Measurements from ENCODE around the gene SRGAP2B.
"Not testable (repeated sequence)": the region's sequence is repeated elsewhere in the genome, so short reads cannot be mapped to it uniquely, and the experiment has no call there.

Gene SRGAP2B

DNA sequence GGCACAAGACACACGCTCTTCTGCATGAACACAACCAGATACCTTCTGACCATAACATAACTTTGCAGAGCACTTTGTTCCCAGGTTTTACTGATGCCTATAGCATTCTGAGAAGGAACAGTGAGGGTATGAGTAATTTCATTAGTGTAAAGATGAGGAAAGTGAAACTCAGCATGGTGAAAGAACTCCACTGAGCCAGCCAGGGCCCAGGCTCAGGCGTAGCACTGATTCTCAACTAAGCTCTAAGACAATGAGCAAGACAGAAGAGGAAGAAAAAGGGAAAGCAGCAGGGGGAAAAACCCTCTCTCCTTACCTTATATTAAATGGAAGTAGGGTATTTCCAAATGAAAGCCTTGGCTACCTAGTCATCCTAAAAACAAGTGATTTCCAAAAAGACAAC lies 155.1 kb downstream of the SRGAP2B start:
- H3K36me3 ChIP-seq (ENCODE audit: control insufficient read depth in 2 of 2, insufficient read depth in 1 of 2, low read length in 2 of 2); POLR2A ChIA-PET; H3K27ac ChIP-seq (ENCODE audit: extremely low read depth, low read depth, low read length); CTCF ChIA-PET; H3K4me3 ChIP-seq (ENCODE audit: low read depth, low read length); H3K9me3 ChIP-seq (ENCODE audit: control insufficient read depth, insufficient read depth, low read depth, low read length); H3K4me1 ChIP-seq (ENCODE audit: control insufficient read depth, insufficient read depth, low read length): not testable (repeated sequence)

DNA sequence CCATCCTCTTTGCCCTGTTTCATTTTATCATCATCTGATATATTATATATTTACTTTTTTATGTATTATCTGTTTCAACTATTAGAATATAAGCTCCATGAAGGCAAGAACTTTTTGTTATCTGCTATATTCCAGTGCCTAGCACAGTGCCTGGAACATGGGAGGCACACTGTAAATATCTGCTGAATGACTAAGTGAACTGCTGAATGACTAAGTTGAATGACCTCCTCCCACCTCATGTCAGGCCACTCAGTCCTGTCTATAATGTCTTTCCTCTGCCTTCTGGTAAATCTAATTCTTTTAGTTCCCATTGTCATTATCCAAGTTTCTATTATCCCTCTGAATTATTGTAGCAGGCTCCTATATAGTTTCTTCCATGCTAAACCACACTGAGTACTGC lies 156.5 kb downstream of the SRGAP2B start:
- H3K4me3 ChIP-seq (ENCODE audit: low read depth, low read length); H3K4me1 ChIP-seq (ENCODE audit: control insufficient read depth, insufficient read depth, low read length); POLR2A ChIA-PET; CTCF ChIA-PET; H3K27ac ChIP-seq (ENCODE audit: extremely low read depth, low read depth, low read length); H3K36me3 ChIP-seq (ENCODE audit: control insufficient read depth in 2 of 2, insufficient read depth in 1 of 2, low read length in 2 of 2); H3K9me3 ChIP-seq (ENCODE audit: control insufficient read depth, insufficient read depth, low read depth, low read length): not testable (repeated sequence)

DNA sequence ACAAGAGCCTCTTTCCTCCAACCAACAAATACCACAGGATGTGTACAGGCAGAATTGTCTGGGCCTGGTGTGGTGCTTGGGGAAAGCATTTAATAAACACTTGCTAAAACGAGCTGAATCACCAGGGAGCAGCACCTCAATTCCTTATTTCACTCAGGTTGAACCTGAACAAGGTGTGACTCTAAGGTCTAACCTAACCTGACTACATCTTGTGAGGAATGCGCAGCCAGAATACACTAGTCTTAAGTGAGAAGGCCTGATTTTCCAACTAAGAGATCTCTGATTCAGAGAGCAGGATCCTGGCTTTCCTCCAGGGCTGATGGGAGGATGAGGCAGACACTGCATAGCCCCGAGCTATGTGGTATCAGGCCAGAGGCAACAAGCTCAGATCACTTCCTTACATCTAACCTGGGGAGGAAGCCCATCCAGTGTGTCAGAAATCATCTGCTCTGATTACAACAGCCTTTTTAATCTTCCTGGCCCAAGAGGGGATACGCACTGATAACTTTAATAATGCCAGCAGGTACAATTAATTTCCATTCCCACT lies 158.9 kb downstream of the SRGAP2B start:
- H3K27ac ChIP-seq (ENCODE audit: extremely low read depth, low read depth, low read length); H3K9me3 ChIP-seq (ENCODE audit: control insufficient read depth, insufficient read depth, low read depth, low read length); H3K4me3 ChIP-seq (ENCODE audit: low read depth, low read length); H3K36me3 ChIP-seq (ENCODE audit: control insufficient read depth in 2 of 2, insufficient read depth in 1 of 2, low read length in 2 of 2); CTCF ChIA-PET; H3K4me1 ChIP-seq (ENCODE audit: control insufficient read depth, insufficient read depth, low read length); POLR2A ChIA-PET: not testable (repeated sequence)

DNA sequence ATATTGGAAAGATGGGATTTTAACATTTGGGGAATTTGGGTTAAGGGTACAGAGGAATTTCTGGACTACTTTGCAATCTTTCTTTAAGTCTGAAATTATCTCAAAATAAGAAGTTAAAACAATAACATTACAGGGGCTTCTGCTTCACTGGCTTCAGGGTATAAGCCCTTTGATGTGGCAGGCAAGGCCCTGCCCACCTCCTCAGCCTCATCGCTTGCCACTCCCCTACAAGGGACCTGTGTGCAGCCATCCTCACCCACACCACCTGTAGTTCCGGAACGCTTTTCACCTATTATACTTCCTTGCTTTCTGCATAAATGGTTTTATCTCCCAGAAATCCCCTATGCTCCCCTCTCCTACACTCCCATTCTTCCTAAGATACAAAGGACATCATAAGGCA lies 159.8 kb downstream of the SRGAP2B start:
- H3K36me3 ChIP-seq (ENCODE audit: control insufficient read depth in 2 of 2, insufficient read depth in 1 of 2, low read length in 2 of 2); CTCF ChIA-PET; POLR2A ChIA-PET; H3K4me1 ChIP-seq (ENCODE audit: control insufficient read depth, insufficient read depth, low read length); H3K4me3 ChIP-seq (ENCODE audit: low read depth, low read length); H3K27ac ChIP-seq (ENCODE audit: extremely low read depth, low read depth, low read length); H3K9me3 ChIP-seq (ENCODE audit: control insufficient read depth, insufficient read depth, low read depth, low read length): not testable (repeated sequence)

DNA sequence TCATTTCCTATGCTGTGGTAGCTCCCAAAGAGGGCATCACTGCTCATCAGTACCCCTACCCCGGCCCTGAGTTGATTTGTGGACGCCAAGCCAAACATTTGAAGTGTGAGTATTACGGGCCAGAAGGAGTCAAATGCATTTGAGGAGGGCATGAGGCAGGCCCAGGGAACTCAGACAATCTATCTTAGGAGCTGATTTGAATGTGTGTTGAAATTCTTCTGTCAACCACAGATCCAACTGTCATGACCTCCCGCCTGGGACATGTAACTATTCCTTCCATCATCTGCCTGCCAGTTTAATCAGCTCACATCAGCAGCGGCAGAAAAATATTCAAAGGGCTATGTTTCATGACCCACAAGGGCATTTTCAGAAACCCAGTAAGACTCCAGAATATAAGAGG lies 162.1 kb downstream of the SRGAP2B start:
- CTCF ChIA-PET; H3K36me3 ChIP-seq (ENCODE audit: control insufficient read depth in 2 of 2, insufficient read depth in 1 of 2, low read length in 2 of 2); H3K4me3 ChIP-seq (ENCODE audit: low read depth, low read length); H3K27ac ChIP-seq (ENCODE audit: extremely low read depth, low read depth, low read length); H3K4me1 ChIP-seq (ENCODE audit: control insufficient read depth, insufficient read depth, low read length); H3K9me3 ChIP-seq (ENCODE audit: control insufficient read depth, insufficient read depth, low read depth, low read length); POLR2A ChIA-PET: not testable (repeated sequence)

DNA sequence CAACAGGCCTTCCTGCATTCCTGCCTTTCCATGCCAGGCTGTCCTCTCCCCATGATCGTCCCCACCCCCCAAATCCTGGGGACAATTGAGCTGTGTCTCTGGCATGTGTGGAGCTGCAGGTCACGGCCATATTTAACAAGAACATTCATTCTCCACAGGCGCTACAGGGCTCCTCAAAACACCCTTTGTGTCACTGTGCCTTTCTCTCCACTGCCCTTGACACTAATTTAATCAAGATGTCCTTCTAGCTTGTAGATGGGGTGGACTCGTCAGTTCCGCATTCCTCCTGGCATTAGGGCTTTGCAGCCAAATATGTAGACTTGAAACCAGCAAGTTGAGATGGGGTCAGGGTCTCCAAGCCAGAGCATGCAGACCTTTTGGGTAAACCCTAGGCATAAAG lies 163.0 kb downstream of the SRGAP2B start:
- POLR2A ChIA-PET; CTCF ChIA-PET; H3K4me1 ChIP-seq (ENCODE audit: control insufficient read depth, insufficient read depth, low read length); H3K4me3 ChIP-seq (ENCODE audit: low read depth, low read length); H3K9me3 ChIP-seq (ENCODE audit: control insufficient read depth, insufficient read depth, low read depth, low read length); H3K36me3 ChIP-seq (ENCODE audit: control insufficient read depth in 2 of 2, insufficient read depth in 1 of 2, low read length in 2 of 2); H3K27ac ChIP-seq (ENCODE audit: extremely low read depth, low read depth, low read length): not testable (repeated sequence)

DNA sequence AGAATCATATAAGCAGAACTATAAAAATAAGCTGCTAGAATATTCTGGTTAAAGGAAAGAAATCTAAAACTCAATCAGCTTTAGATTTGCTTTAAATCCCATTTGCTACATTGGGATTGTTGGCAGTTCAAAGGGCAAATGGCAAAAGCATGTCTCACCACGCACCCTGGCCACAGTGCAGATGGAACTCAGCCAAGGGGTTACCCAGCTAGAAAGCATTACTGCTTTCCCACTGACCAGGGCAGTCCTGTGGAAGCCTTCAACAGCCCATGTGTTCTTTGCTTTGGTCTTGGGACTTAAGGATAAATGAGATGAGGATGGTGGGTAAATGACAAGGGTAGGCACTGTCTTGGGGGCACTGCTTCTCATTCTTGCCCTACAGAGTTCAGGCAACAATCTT lies 163.6 kb downstream of the SRGAP2B start:
- H3K4me3 ChIP-seq (ENCODE audit: low read depth, low read length); H3K27ac ChIP-seq (ENCODE audit: extremely low read depth, low read depth, low read length); CTCF ChIA-PET; H3K4me1 ChIP-seq (ENCODE audit: control insufficient read depth, insufficient read depth, low read length); POLR2A ChIA-PET; H3K36me3 ChIP-seq (ENCODE audit: control insufficient read depth in 2 of 2, insufficient read depth in 1 of 2, low read length in 2 of 2); H3K9me3 ChIP-seq (ENCODE audit: control insufficient read depth, insufficient read depth, low read depth, low read length): not testable (repeated sequence)

DNA sequence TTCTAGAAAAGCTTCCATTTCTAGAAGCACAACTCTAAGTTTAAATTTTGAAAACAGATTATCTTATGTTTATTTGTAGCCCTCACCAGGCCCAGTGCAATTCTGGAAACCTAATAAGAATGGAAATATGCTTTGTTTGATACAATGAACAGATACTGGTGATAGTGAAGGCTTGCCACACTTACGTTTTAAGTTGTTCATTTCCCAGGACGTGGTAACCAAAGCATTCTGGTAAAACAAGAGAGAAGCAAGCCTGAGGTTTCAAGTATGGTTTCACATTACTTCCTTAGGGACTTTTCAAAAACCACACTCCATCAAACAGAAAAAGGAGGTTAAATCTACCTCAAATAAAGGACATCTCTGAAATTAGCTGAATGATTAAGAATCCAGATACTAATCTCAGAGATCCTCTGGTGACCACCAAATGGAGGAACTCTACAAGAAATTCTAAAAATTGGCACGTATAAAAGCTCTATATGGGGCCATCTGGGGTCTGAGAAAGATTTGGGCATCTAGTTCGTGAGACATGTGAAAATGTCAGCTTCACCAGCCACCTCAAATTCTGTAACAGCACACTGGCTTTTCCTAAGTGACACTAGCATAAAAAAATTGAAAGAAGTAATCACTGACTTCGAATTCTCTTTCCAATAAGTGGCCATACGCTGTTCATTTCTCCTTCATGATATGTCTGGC lies 164.9 kb downstream of the SRGAP2B start:
- H3K4me3 ChIP-seq (ENCODE audit: low read depth, low read length); H3K9me3 ChIP-seq (ENCODE audit: control insufficient read depth, insufficient read depth, low read depth, low read length); H3K4me1 ChIP-seq (ENCODE audit: control insufficient read depth, insufficient read depth, low read length); H3K27ac ChIP-seq (ENCODE audit: extremely low read depth, low read depth, low read length); H3K36me3 ChIP-seq (ENCODE audit: control insufficient read depth in 2 of 2, insufficient read depth in 1 of 2, low read length in 2 of 2); CTCF ChIA-PET; POLR2A ChIA-PET: not testable (repeated sequence)

DNA sequence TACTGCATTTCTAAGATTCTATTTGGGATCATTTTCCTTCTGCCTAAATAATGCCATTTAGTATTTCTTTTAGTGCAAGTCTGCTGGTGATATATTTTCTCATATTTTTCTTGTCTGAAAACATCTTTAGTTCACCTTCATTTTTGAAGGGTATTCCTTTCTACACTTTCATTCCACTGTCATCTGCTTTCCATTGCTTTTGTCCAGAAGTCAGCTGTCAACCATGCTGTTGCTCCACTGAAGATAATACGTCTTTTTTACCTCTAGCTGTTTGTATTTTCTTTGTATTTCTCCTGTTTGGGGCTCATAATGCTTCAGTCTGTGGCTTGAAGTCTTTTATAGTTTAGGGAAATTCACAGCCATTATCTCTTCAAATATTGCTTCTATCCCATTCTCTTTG lies 167.8 kb downstream of the SRGAP2B start:
- CTCF ChIA-PET; H3K9me3 ChIP-seq (ENCODE audit: control insufficient read depth, insufficient read depth, low read depth, low read length); POLR2A ChIA-PET; H3K36me3 ChIP-seq (ENCODE audit: control insufficient read depth in 2 of 2, insufficient read depth in 1 of 2, low read length in 2 of 2); H3K4me1 ChIP-seq (ENCODE audit: control insufficient read depth, insufficient read depth, low read length); H3K4me3 ChIP-seq (ENCODE audit: low read depth, low read length); H3K27ac ChIP-seq (ENCODE audit: extremely low read depth, low read depth, low read length): not testable (repeated sequence)

DNA sequence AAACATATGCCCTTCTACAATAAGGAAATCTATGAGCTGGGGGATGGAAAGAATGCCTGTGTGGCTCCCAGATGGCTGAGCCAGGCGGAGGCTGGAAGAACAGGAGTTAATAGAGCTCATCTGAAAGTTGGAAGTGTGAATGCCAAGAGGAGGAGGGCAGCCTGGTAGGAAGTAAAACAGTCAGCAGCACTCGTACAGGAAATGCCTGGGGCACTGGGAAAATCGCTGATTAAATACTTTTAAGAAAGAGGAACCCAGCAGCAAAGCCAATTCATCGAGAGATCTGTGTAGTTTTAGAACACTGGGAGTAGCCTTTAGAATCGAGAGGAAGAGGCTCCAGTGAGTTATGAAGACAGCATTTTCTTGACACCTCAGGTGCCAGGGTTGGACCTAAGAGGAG lies 171.5 kb downstream of the SRGAP2B start:
- H3K4me1 ChIP-seq (ENCODE audit: control insufficient read depth, insufficient read depth, low read length); H3K4me3 ChIP-seq (ENCODE audit: low read depth, low read length); H3K27ac ChIP-seq (ENCODE audit: extremely low read depth, low read depth, low read length); POLR2A ChIA-PET; CTCF ChIA-PET; H3K9me3 ChIP-seq (ENCODE audit: control insufficient read depth, insufficient read depth, low read depth, low read length); H3K36me3 ChIP-seq (ENCODE audit: control insufficient read depth in 2 of 2, insufficient read depth in 1 of 2, low read length in 2 of 2): not testable (repeated sequence)

DNA sequence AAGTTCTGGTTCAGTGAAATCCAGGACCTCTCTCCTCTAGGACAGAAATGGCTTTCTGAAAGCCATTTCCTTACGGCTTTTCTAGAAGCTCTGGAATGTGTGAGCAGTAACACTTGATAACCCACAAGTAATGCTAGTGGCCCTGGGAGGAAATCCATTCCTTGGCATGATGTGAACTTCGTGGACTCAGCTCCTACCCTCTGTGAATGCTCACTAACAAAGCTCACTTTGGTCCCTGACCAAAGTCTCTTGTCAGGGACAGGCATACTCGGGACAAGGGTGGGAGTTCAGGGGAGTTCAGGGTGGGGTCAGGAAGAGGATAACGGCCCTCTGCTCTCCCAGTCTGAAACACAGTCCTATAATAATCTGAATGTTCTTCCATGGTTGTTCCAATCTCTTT lies 172.3 kb downstream of the SRGAP2B start:
- CTCF ChIA-PET; H3K27ac ChIP-seq (ENCODE audit: extremely low read depth, low read depth, low read length); H3K4me1 ChIP-seq (ENCODE audit: control insufficient read depth, insufficient read depth, low read length); H3K9me3 ChIP-seq (ENCODE audit: control insufficient read depth, insufficient read depth, low read depth, low read length); H3K36me3 ChIP-seq (ENCODE audit: control insufficient read depth in 2 of 2, insufficient read depth in 1 of 2, low read length in 2 of 2); H3K4me3 ChIP-seq (ENCODE audit: low read depth, low read length); POLR2A ChIA-PET: not testable (repeated sequence)

DNA sequence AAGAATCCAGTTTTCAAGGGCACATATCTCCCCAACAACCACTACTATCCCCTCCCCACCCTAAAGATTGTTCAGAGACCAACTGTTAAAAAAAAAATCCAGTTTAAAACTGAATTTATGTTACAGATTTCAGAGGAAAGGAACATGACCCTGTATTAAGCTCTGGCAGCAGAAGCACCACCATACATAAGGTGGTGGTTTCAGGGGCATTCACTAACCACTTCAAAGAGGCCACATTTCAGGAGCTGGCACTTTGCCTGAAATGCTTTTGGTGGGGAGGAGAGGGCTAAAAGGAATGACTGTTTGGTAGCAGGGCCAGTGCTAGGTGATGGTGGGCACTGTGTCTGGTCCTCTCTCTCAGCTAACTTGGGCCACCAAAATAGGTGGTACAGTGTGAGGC lies 176.0 kb downstream of the SRGAP2B start:
- CTCF ChIA-PET; H3K27ac ChIP-seq (ENCODE audit: extremely low read depth, low read depth, low read length); H3K4me3 ChIP-seq (ENCODE audit: low read depth, low read length); H3K4me1 ChIP-seq (ENCODE audit: control insufficient read depth, insufficient read depth, low read length); POLR2A ChIA-PET; H3K36me3 ChIP-seq (ENCODE audit: control insufficient read depth in 2 of 2, insufficient read depth in 1 of 2, low read length in 2 of 2); H3K9me3 ChIP-seq (ENCODE audit: control insufficient read depth, insufficient read depth, low read depth, low read length): not testable (repeated sequence)

All from HEK293 (cell line).